HAP-1 (cell line): ENCODE measurements around the gene MYO16.
"Not testable (repeated sequence)": the region's sequence is repeated elsewhere in the genome, so short reads cannot be mapped to it uniquely, and the experiment has no call there.

Experiments
- DNase-seq, 2 experiments: peaks; one replicate each; pipeline ENCODE4 v3.0.0-alpha.2; 2016 to 2020; ENCODE audit warnings: low spot score in 2 of 2
- H3K27me3 ChIP-seq: fragments of 250-450 bp; sonication (Bioruptor Pico); 2 replicates; pipeline ENCODE4 v1.5.1; 2020; ENCODE audit warnings: low read depth, mild to moderate bottlenecking, moderate library complexity
- H3K36me3 ChIP-seq: fragments of 250-450 bp; sonication (Bioruptor Pico); replicated peaks from 2 replicates; pipeline ENCODE4 v1.5.1; 2020; ENCODE audit warnings: mild to moderate bottlenecking
- H3K4me1 ChIP-seq: fragments of 250-450 bp; sonication (Bioruptor Pico); 2 replicates; pipeline ENCODE4 v1.5.1; 2020; ENCODE audit warnings: mild to moderate bottlenecking
- H3K4me3 ChIP-seq: fragments of 250-450 bp; sonication (Bioruptor Pico); 2 replicates; pipeline ENCODE4 v1.5.1; 2020; ENCODE audit warnings: mild to moderate bottlenecking, moderate library complexity
- H3K9me3 ChIP-seq: fragments of 250-450 bp; sonication (Bioruptor Pico); 2 replicates; pipeline ENCODE4 v1.5.1; 2020; ENCODE audit warnings: mild to moderate bottlenecking, moderate library complexity
- in situ Hi-C: fragments of 300-500 bp; cut with MboI; formaldehyde crosslinking; loops from 3 replicates; pipeline ENCODE4 v1.14.3; 2020; ENCODE audit warnings: low sequenced_read_pairs, inconsistent platforms, mixed read lengths

Gene MYO16

DNA sequence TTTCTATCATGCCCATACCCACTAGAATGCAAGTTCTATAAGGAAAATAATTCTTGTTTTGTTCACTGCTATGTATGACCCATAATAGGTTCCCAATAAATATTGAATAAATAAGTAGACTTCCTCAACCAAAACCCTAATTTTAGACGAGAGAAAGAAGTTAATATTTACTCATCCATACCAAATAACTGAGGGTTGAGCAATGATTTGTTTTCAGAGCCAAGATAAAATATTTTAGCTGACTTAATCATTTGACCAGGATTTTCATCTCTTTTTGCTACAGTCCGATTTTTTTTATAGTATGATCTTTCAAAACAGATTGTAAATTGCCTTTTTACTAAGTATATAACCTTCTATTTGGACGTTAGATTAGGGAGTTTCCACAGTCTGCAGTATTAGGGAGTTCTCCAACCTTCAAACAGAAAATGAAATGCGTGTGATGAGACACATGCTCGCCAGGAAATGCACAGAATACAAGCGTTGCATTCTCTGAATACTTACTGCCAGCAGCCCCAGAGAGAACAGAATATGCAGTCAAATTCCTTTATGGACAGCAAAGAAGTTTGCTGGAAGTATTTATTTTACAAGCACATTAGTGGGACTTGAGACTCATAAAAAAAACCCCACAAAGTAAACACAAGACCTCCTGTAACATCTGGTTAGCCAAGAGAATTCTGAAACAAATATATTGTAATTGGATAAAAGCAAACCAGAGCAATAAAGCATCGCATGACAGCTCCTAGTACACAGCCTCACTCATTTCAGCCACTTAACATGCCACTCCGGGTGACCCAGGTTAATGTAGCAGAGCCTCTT is 230.0 kb downstream of the MYO16 start:
- no peak for DNase-seq
- Histone ChIP-seq H3K4me1 (no peaks in the 10 kb centered on the region), H3K4me3 (no peak overlapping the region), H3K27me3 (no peaks in the 10 kb centered on the region), H3K9me3 (no peaks in the 10 kb centered on the region), H3K36me3 (no peaks in the 10 kb centered on the region)
- in situ Hi-C loops, result no loop called here

GRCh38 chr13:108860418-108860817 is 231.0 kb downstream of the MYO16 start:
- in situ Hi-C loops, result no loop called here
- Histone ChIP-seq H3K9me3 (no peaks in the 10 kb centered on the region), H3K27me3 (no peaks in the 10 kb centered on the region), H3K36me3 (no peaks in the 10 kb centered on the region), H3K4me1 (no peaks in the 10 kb centered on the region), H3K4me3 (no peak overlapping the region)
- DNase-seq, result no peak

DNA sequence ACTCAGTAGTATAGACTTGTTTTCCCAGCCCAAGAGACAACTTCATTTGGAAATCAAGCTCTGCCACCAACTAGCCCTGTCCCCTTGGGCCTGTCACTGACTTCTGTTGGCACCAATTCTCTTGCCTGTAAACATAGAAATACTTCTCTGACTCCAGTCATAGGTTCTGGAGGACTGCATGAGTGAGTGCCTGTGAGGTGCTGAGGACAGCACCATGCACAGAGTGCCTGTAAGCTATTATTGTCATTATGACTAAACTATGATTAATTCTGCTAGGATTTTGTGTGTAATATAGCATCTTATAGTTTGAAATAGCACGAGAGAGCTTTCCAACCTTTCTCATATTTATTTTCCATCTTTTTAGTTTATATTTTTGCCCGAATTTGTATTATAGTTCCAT is 247.9 kb downstream of the MYO16 start:
- no peaks in the 10 kb centered on the region for H3K27me3 ChIP-seq
- in situ Hi-C loops, result loop anchor here (25.0 kb wide), 1 partner anchor 540 kb away; no protein-coding TSS in a partner anchor
- H3K4me1 ChIP-seq, result no peaks in the 10 kb centered on the region
- no peaks in the 10 kb centered on the region; the same call in 1 of the 2 replicates for H3K9me3 ChIP-seq
- no peak overlapping the region for H3K4me3 ChIP-seq
- no peak for DNase-seq
- no peaks in the 10 kb centered on the region for H3K36me3 ChIP-seq

DNA sequence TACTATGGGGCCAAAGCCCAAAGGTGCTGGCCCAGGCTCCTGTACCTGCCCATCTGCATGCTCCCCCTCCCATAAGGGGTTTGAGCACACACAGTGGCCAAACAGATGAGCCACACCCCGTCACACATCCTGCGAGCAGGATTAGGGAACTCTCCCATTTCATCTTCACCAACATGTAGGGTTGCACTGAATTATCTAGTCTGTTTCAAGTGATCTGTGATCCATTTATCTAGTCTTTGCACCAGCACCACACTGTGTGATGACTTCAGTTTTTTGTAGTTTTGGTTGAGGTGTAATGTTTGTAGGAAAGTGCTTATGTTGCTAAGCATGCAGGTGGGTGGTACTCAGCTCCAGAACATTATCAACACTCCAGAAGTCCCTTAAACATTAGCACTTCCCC is 249.3 kb downstream of the MYO16 start:
- no peaks in the 10 kb centered on the region; the same call in 1 of the 2 replicates for H3K9me3 ChIP-seq
- H3K36me3 ChIP-seq, result no peaks in the 10 kb centered on the region
- H3K4me1 ChIP-seq, result no peaks in the 10 kb centered on the region
- H3K4me3 ChIP-seq, result no peak overlapping the region
- DNase-seq, result no peak
- H3K27me3 ChIP-seq, result no peaks in the 10 kb centered on the region
- in situ Hi-C loops, result loop anchor here (25.0 kb wide), 1 partner anchor 541 kb away; no protein-coding TSS in a partner anchor

- H3K36me3 ChIP-seq, result no peaks in the 10 kb centered on the region
- H3K9me3 ChIP-seq, result no peaks in the 10 kb centered on the region
- DNase-seq, result no peak
- no peak overlapping the region for H3K4me3 ChIP-seq
- in situ Hi-C loops, result loop anchor here (25.0 kb wide), 1 partner anchor 552 kb away; no protein-coding TSS in a partner anchor
- no peaks in the 10 kb centered on the region for H3K27me3 ChIP-seq
- no peaks in the 10 kb centered on the region for H3K4me1 ChIP-seq
These were observed 260.0 kb downstream of the MYO16 start for GRCh38 chr13:108889324-108889984.

- in situ Hi-C loops, result loop anchor here (25.0 kb wide), 1 partner anchor 558 kb away; no protein-coding TSS in a partner anchor
- Histone ChIP-seq H3K9me3 (no peaks in the 10 kb centered on the region), H3K4me1 (no peaks in the 10 kb centered on the region), H3K27me3 (no peaks in the 10 kb centered on the region), H3K4me3 (no peak overlapping the region), H3K36me3 (no peaks in the 10 kb centered on the region)
- DNase-seq, result peak in 1 of 2 experiments; percentile 9
These were observed 265.9 kb downstream of the MYO16 start for GRCh38 chr13:108895220-108895704.

GRCh38 chr13:108897955-108898354 is 268.5 kb downstream of the MYO16 start:
- in situ Hi-C loops, result loop anchor here (25.0 kb wide), 1 partner anchor 561 kb away; no protein-coding TSS in a partner anchor

DNA sequence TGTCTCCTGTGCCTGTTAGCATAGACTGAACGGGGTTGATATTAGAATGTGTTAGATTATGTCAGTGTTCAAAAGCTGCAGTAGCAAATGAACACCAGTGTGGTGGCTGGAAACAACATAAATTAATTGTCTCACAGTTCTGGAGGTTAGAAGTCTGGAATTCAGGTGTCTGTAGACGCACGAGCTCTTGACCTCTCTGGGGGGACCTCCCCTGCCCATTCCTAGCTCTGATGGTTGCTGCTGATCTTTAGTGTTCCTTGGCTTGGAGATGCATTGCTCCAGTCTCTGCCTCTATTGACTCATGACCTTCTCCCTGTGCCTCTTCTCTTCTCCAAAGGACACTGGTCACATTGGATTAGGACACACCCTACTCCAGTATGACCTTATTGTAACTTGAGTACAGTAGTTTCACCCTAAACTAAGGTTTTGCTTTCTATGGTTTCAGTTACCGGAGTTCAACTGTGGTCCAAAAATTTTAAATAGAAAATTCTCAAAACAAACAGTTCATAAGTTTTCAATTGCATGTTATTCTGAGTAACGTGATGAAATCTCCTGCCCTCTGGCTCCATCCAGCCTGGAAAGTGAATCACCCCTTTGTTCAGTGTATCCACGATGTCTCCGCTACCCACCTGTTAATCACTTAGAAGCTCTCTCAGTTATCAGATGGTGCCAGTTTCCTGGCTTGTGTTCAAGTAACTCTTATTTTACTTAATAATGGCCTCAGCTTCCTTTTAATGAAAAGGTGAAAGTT is 273.2 kb downstream of the MYO16 start:
- no peaks in the 10 kb centered on the region for H3K4me1 ChIP-seq
- no peaks in the 10 kb centered on the region for H3K9me3 ChIP-seq
- no peaks in the 10 kb centered on the region for H3K27me3 ChIP-seq
- H3K4me3 ChIP-seq, result no peak overlapping the region
- no peak for DNase-seq
- in situ Hi-C loops, result no loop called here
- H3K36me3 ChIP-seq, result no peaks in the 10 kb centered on the region

More at GRCh38 chr13:108897955-108898354, 268.5 kb downstream of the MYO16 start:
- H3K4me1 ChIP-seq, result no peaks in the 10 kb centered on the region
- no peaks in the 10 kb centered on the region for H3K9me3 ChIP-seq
- H3K27me3 ChIP-seq, result no peaks in the 10 kb centered on the region
- DNase-seq, result no peak
- H3K36me3 ChIP-seq, result no peaks in the 10 kb centered on the region
- no peak overlapping the region for H3K4me3 ChIP-seq

DNA sequence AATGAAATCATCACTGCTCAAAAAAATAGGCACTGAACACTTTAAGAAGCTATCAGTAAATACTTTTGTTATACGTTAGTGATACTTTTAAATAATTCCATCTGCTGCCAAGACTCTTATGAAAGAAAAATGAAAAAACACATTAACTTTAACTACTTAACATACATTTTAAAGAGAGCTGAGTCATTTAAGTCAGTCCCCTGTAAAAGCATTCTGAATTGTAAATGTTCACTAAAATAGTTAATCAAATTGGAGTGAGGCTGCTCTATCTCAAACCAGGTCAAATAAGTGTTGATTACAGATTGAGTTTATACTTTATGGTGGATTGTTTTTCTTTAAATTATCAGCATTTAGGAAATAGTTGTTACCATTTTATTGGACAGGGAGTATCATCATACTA is 274.2 kb downstream of the MYO16 start:
- DNase-seq, result no peak
- in situ Hi-C loops, result no loop called here
- H3K27me3 ChIP-seq, result no peaks in the 10 kb centered on the region
- no peak overlapping the region for H3K4me3 ChIP-seq
- H3K9me3 ChIP-seq, result no peaks in the 10 kb centered on the region
- no peaks in the 10 kb centered on the region for H3K4me1 ChIP-seq
- no peaks in the 10 kb centered on the region for H3K36me3 ChIP-seq

GRCh38 chr13:108911807-108912206 is 282.4 kb downstream of the MYO16 start:
- in situ Hi-C loops, result no loop called here
- H3K4me3 ChIP-seq, result no peak overlapping the region
- H3K27me3 ChIP-seq, result no peaks in the 10 kb centered on the region
- no peaks in the 10 kb centered on the region for H3K36me3 ChIP-seq
- no peak for DNase-seq
- no peaks in the 10 kb centered on the region for H3K9me3 ChIP-seq
- H3K4me1 ChIP-seq, result no peaks in the 10 kb centered on the region

DNA sequence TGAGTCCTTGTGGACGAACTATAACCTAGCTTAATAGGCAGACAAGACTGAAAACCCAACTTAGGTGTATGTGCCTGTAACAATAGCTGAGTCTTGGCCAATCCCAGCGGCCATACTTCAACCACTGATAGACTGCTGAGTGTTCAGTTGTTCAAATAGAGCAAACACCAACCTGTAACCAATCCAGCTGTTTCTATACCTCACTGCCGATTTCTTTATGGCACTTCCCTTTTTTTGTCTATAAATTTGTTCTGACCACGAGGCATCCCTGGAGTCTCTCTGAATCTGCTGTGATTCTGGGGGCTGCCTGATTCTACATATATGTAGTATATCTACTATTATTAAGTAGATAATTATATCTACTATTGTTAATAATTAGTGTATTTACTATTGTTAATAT is 284.3 kb downstream of the MYO16 start:
- in situ Hi-C loops, DNase-seq: not testable (repeated sequence)

GRCh38 chr13:108915095-108915633 is 285.8 kb downstream of the MYO16 start:
- Histone ChIP-seq H3K4me1 (no peaks in the 10 kb centered on the region), H3K36me3 (no peaks in the 10 kb centered on the region), H3K9me3 (no peaks in the 10 kb centered on the region), H3K4me3 (no peak overlapping the region), H3K27me3 (no peaks in the 10 kb centered on the region)
- in situ Hi-C loops, result no loop called here
- no peak for DNase-seq

More for the DNA sequence above, 284.3 kb downstream of the MYO16 start:
- H3K4me3 ChIP-seq, H3K9me3 ChIP-seq, H3K27me3 ChIP-seq, H3K36me3 ChIP-seq, H3K4me1 ChIP-seq: not testable (repeated sequence)
